ENCODE measurements around the gene RNU5B-1.

GRCh38 chr15:65277015-65277414 is 27.5 kb upstream of the RNU5B-1 start:
- TF ChIP-seq EZH2 (optimal IDR thresholded peaks at IDR 0.05; ENCODE audit: low read depth, low read length) (no peak), CTCF (IDR thresholded peaks at IDR 0.05; ENCODE audit: low read length) (no peak), EZH2phosphoT487 (IDR thresholded peaks at IDR 0.05; ENCODE audit: low read length) (no peak)

All from MM.1S (cell line).